Endometrial microvascular endothelial cells (primary cell): ENCODE data around the gene NOL12. TPM values are rescaled to one million over a fixed set of nuclear protein-coding genes. Genes with fewer than 3 reads are reported as not detected.
"Not testable (repeated sequence)": the region's sequence is repeated elsewhere in the genome, so short reads cannot be mapped to it uniquely, and the experiment has no call there.

Experiments used
- in situ Hi-C: cut with HindIII; loops from 2 replicates; pipeline ENCODE4 v1.10.0; 2017; ENCODE audit warnings: low sequenced_read_pairs, low pct_unique_long_range_greater_than_20kb; ENCODE audit errors: inconsistent ontology term
- total RNA-seq: library from RNA; depleted of rRNA; stranded (reverse); fragments of >200 nt; gene quantifications from one replicate; pipeline ENCODE4 v1.2.3, GENCODE V29; 2015; ENCODE audit errors: inconsistent ontology term

NOL12 gene
- total RNA-seq, 1 donor from 2014 or later: 56.5 TPM

GRCh38 chr22:37675930-37676735, 10.0 kb upstream of the NOL12 start:
- in situ Hi-C loops: no loop called here

- in situ Hi-C loops: no loop called here
Observed at GRCh38 chr22:37676736-37677492, 9.2 kb upstream of the NOL12 start.

DNA sequence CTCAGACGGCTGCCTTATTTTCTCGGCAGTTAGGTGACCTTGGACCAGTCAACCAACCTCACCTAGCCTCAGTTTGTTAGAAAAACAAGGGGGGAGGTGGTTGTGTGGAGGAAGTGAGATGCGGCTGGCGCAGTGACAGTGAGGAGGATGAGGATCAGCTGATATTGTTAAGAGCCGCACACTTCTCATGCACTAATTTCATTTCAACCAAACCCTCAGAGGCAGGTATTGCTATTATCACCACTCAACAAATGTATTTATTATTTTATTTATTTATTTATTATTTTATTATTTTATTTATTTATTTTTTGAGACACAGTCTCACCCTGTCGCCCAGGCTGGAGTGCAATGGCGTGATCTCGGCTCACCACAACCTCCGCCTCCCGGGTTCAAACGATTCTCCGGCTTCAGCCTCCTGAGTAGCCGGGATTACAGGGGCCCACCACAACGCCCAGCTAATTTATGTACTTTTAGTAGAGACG, 8.6 kb upstream of the NOL12 start:
- in situ Hi-C loops: no loop called here

GRCh38 chr22:37678372-37678771, 7.8 kb upstream of the NOL12 start:
- in situ Hi-C loops: no loop called here

DNA sequence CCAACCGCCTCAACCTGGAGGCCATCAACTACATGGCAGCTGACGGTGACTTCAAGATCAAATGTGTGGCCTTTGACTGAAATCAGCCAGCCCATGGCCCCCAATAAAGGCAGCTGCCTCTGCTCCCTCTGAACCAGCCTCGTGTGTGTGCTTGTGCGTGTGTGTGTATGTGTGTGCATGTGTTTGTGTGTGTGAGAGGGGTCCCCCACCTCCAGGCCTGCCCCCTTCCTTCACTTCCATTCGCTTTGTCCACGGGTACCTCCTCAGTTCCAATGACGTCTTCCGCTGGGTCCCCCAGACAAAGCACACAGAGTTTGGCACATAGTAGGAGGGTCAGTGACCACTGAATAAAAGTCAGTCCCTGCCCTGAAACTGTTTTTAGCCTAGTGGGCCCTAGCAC, 6.5 kb upstream of the NOL12 start:
- in situ Hi-C loops: no loop called here

GRCh38 chr22:37680191-37680851, 5.8 kb upstream of the NOL12 start:
- in situ Hi-C loops: no loop called here

DNA sequence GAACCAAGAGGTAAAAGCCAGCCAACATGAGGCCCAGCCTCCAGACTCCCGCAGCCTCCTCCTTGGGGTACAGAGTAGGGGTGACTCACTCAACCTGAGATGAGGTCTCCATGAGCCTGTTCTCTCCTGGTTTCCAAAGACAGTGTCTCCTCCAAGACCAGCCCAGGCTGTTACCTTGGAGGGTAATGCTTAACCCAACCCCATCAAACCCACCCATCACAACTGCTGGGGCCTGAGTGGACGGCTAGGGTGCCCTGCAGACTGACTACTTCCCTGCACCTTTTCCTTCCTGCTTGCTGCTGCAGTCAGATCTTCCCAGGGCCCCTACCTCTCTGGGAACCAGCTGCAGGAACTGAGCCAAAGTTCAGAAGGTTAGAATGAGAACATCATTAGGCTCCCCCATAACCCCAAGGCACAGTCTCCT, 5.1 kb upstream of the NOL12 start:
- in situ Hi-C loops: no loop called here

- in situ Hi-C loops: no loop called here
Observed at GRCh38 chr22:37681556-37682049, 4.5 kb upstream of the NOL12 start.

GRCh38 chr22:37684803-37685615, 1.1 kb upstream of the NOL12 start:
- in situ Hi-C loops: no loop called here

- in situ Hi-C loops: no loop called here
Observed at GRCh38 chr22:37690407-37690806, 4.3 kb downstream of the NOL12 start.

DNA sequence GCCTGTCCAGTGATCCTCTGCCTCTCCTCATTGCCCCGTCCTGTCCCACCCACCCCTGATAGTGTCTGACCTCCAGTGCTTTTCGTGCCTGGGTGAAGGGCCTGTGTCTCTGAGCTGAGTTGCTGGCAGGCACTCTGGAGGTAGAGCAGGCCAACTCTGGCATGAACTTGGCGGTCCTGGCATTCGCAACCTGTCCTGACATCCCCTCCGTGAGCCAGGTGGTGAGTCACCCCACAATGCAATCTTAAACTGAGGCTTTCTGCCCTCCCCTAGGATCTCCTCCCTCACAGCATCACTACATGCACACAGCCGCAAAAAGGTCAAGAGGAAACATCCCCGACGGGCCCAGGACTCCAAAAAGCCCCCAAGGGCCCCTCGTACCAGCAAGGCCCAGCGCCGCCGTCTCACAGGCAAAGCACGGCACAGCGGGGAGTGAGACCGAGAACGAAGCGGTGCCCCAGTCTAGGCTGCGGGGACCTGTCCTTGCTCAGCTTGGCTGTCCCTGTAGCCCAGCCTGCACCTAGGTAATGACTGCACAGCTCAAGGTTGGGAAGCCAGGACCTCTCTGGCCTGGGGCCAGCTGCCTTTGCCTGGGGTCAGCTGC, 4.9 kb downstream of the NOL12 start:
- in situ Hi-C loops: no loop called here

DNA sequence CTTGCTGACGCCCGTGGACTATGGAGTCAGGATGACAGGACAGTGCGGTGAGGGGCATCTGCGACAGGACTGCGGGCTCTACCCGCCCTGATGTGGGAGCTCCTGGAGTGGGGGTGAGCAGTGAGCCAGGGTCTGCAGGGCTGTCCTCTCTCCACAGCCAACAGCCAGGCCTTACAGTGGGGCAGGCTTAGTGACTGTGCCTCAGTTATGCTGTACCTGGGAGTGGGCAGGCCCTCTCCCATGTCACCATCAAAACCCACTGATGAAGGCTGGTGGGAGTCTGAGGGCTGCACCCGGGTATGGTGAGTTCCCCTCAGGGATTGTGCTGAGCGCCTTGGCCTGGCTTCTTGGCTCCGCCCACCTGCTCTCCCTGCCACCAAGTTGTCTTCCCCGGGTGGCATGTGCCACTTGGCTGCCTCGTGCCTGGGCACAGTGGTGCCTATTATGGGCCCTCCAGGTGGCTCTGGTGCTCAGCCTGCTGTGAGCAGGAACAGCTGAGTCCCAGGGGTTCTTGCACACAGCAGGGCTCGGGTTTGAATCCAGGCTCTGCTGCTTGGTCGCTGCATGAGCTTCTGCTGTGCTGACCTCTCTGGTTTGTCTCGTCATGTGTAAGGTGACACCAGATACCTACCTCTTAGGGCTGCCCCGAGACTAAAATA, 6.6 kb downstream of the NOL12 start:
- in situ Hi-C loops: no loop called here

- in situ Hi-C loops: not testable (repeated sequence)
Observed at GRCh38 chr22:37694131-37694530, 8.0 kb downstream of the NOL12 start.

GRCh38 chr22:37696260-37696656, 10.1 kb downstream of the NOL12 start:
- in situ Hi-C loops: not testable (repeated sequence)

DNA sequence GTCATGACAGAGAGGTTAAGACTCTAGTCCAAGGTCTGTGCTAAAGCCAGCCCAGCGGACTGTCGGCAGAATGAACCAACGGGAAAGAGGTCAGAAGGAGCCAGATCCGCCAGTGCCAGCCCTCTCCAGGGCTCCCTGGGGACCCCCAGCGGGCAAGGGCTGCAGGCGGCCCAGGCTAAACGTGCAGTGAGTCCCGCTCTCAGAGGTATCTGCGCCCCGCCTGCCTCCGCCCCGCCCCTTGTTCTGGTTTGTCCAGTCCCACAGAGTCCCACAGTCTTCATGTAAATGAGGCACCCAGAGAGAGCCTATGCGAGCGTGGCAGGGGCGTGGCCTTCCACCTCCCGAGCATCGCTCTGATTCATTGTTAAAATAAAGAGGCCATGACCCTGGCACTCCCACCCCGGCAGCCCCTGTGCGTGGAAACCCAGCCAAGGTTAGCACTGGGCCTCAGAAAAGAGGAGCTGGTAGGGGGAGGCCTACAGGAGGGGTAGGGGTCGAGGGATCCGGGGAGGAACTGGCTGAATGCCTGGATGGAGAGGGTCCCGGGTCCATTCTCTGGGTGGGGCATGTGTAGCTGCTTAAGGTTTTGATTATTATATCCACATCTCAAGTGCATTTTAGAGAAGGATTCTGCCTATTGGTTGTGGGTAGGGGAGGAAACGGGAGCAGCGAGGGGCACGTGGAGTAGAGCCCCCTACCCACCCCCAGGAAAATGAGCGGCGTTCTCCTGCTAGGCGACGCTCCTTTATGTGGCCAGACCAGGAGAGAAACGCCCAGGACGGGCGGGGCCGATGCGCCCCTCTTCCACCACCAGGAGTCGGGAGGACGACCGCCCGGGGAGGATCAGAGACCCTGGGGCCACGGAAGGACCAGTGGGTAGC, 10.8 kb downstream of the NOL12 start, which contains the start of gene TRIOBP:
TSS of gene TRIOBP (plus strand) at position 392 of the 881 bp plus-strand sequence. CDS start 4,318 bp downstream, outside the sequence.
- in situ Hi-C loops: no loop called here

- in situ Hi-C loops: no loop called here
Observed at GRCh38 chr22:37697538-37697835, 11.3 kb downstream of the NOL12 start.
